Suprapubic skin (tissue), 4 donors: ENCODE data around the gene RNFT2. TPM values are rescaled to one million over a fixed set of nuclear protein-coding genes. Genes with fewer than 3 reads are reported as not detected.

Source experiments
- DNase-seq, 2 donors: peaks; one replicate each; pipeline ENCODE4 v3.0.0-alpha.2; 2019; ENCODE audit warnings: low spot score in 2 of 2
- H3K27ac ChIP-seq: fragments of 200-600 bp; sonication (generic); one replicate; pipeline ENCODE4 v1.5.1; 2019
- H3K27me3 ChIP-seq: fragments of 200-600 bp; sonication (generic); one replicate; pipeline ENCODE4 v1.5.1; 2019
- H3K36me3 ChIP-seq: fragments of 200-600 bp; sonication (generic); one replicate; pipeline ENCODE4 v1.5.1; 2019
- H3K4me1 ChIP-seq: fragments of 200-600 bp; sonication (generic); one replicate; pipeline ENCODE4 v1.5.1; 2019
- H3K4me3 ChIP-seq: fragments of 200-600 bp; sonication (generic); one replicate; pipeline ENCODE4 v1.5.1; 2019; ENCODE audit warnings: mild to moderate bottlenecking
- H3K9me3 ChIP-seq: fragments of 200-600 bp; sonication (generic); one replicate; pipeline ENCODE4 v1.5.1; 2019
- CTCF ChIP-seq, 2 donors: fragments of 200-600 bp in 1 of 2; fragments of 450-650 bp in 1 of 2; sonication (generic) in 1 of 2; IDR thresholded peaks; one replicate each; pipeline ENCODE4 v1.5.1; 2016 to 2019; ENCODE audit warnings: antibody characterized with exemption in 2 of 2, mild to moderate bottlenecking in 1 of 2, moderate library complexity in 1 of 2
- EP300 ChIP-seq: sonication (generic); formaldehyde crosslinking; IDR thresholded peaks from one replicate; pipeline ENCODE4 v1.6.1; 2017; ENCODE audit warnings: antibody characterized with exemption
- POLR2A ChIP-seq, 2 donors: fragments of 450-650 bp; IDR thresholded peaks; one replicate each; pipeline ENCODE4 v1.6.1; 2017; ENCODE audit warnings: antibody characterized with exemption in 2 of 2, mild to moderate bottlenecking in 2 of 2, moderate library complexity in 2 of 2
- POLR2AphosphoS5 ChIP-seq, 3 donors: sonication (generic); formaldehyde crosslinking; IDR thresholded peaks; one replicate each; pipeline ENCODE4 v1.6.1; 2017; ENCODE audit warnings: antibody characterized with exemption in 3 of 3
- WGBS: methylation state at CpG from one replicate; pipeline ENCODE4 v1.1.5; 2018; 5-methylcytosine and 5-hydroxymethylcytosine counted together
- total RNA-seq, 4 donors: library from RNA; depleted of rRNA; stranded (reverse); fragments of >200 nt; gene quantifications; one replicate each; pipeline ENCODE4 v1.1.0, GENCODE V29; 2016

Gene RNFT2
- 1 to 10 TPM in 1 of 4 donors, under 1 TPM in 3; 0.40 to 1.4 (median 0.69) TPM for total RNA-seq

GRCh38 chr12:116737774-116738657 is at the start of gene RNFT2, which contains the start of gene SPRING1:
Gene RNFT2 (plus strand): TSS chr12:116738315. CDS start chr12:116740498, 2,183 bp downstream.
Gene SPRING1 (minus strand): TSS chr12:116738069. CDS start chr12:116737900, 169 bp downstream.
- peaks cover 20% of the 10 kb centered on the region for H3K4me1 ChIP-seq
- peak within 1 kb of the TSS; percentile 79 for H3K27ac ChIP-seq
- TF ChIP-seq CTCF (IDR thresholded peaks at IDR 0.05), result no peak
- TF ChIP-seq POLR2A (IDR thresholded peaks at IDR 0.05), result peak in 1 of 2 donors; percentile 89
- TF ChIP-seq POLR2AphosphoS5 (IDR thresholded peaks at IDR 0.05), result peak in 1 of 3 donors; percentile 79
- TF ChIP-seq EP300, result no peak
- under 1% methylated on average over 40 of the region's 80 CpGs for WGBS
- H3K27me3 ChIP-seq, result no peaks in the 10 kb centered on the region
- peak; percentile 99 to 100 for DNase-seq
- no peaks in the 10 kb centered on the region for H3K9me3 ChIP-seq
- H3K36me3 ChIP-seq, result peaks cover 15% of the 10 kb centered on the region
- peak within 1 kb of the TSS; percentile 96 for H3K4me3 ChIP-seq

GRCh38 chr12:116689521-116689920 is 48.6 kb upstream of the RNFT2 start:
- WGBS, result 79% methylated on average over 5 of the region's 5 CpGs
- no peaks in the 10 kb centered on the region for H3K36me3 ChIP-seq
- no peak overlapping the region for H3K4me3 ChIP-seq
- H3K4me1 ChIP-seq, result peaks cover 10% of the 10 kb centered on the region
- H3K27ac ChIP-seq, result no peak overlapping the region
- TF ChIP-seq CTCF (IDR thresholded peaks at IDR 0.05) (no peak), POLR2AphosphoS5 (IDR thresholded peaks at IDR 0.05) (no peak), POLR2A (IDR thresholded peaks at IDR 0.05) (no peak), EP300 (no peak)
- H3K27me3 ChIP-seq, result peaks cover 8% of the 10 kb centered on the region
- peak in 1 of 2 donors; percentile 2 for DNase-seq
- H3K9me3 ChIP-seq, result no peaks in the 10 kb centered on the region

- 68% methylated on average over 8 of the region's 8 CpGs for WGBS
- TF ChIP-seq EP300 (no peak), POLR2AphosphoS5 (IDR thresholded peaks at IDR 0.05) (no peak), POLR2A (IDR thresholded peaks at IDR 0.05) (no peak), CTCF (IDR thresholded peaks at IDR 0.05) (no peak)
- H3K27ac ChIP-seq, result no peak overlapping the region
These were observed 48.0 kb upstream of the RNFT2 start for GRCh38 chr12:116689979-116690744.

GRCh38 chr12:116691205-116691604 is 46.9 kb upstream of the RNFT2 start:
- no peak for TF ChIP-seq POLR2A (IDR thresholded peaks at IDR 0.05)
- TF ChIP-seq CTCF (IDR thresholded peaks at IDR 0.05), result no peak
- TF ChIP-seq EP300, result no peak
- no peak for TF ChIP-seq POLR2AphosphoS5 (IDR thresholded peaks at IDR 0.05)
- H3K27me3 ChIP-seq, result peaks cover 8% of the 10 kb centered on the region
- no peak overlapping the region for H3K4me3 ChIP-seq
- peak in 1 of 2 donors; percentile 2 for DNase-seq
- peaks cover 10% of the 10 kb centered on the region for H3K4me1 ChIP-seq
- H3K27ac ChIP-seq, result no peak overlapping the region
- WGBS, result 99% methylated on average over 7 of the region's 7 CpGs
- no peaks in the 10 kb centered on the region for H3K36me3 ChIP-seq
- no peaks in the 10 kb centered on the region for H3K9me3 ChIP-seq

More at GRCh38 chr12:116689979-116690744, 48.0 kb upstream of the RNFT2 start:
- no peak overlapping the region for H3K4me3 ChIP-seq
- peaks cover 10% of the 10 kb centered on the region for H3K4me1 ChIP-seq
- no peaks in the 10 kb centered on the region for H3K36me3 ChIP-seq
- H3K27me3 ChIP-seq, result peaks cover 8% of the 10 kb centered on the region
- peak; percentile 18 to 30 for DNase-seq
- no peaks in the 10 kb centered on the region for H3K9me3 ChIP-seq
